Endodermal cell (in vitro differentiated cells): ENCODE data around the gene ERFL. TPM values are rescaled to one million over a fixed set of nuclear protein-coding genes. Genes with fewer than 3 reads are reported as not detected.

Experiments used
- DNase-seq: peaks from one replicate; pipeline ENCODE4 v3.0.0-alpha.2; 2017
- H3K27ac ChIP-seq: 2 replicates; pipeline ENCODE4 v1.5.1; 2013; ENCODE audit warnings: mild to moderate bottlenecking, low read depth, low read length, moderate library complexity
- H3K27me3 ChIP-seq: 2 replicates; pipeline ENCODE4 v1.6.1; 2013; ENCODE audit warnings: mild to moderate bottlenecking, low read length, moderate library complexity; ENCODE audit not compliant: insufficient read depth, control insufficient read depth, poor library complexity, severe bottlenecking
- H3K36me3 ChIP-seq: 2 replicates; pipeline ENCODE4 v1.7.0; 2013; ENCODE audit warnings: mild to moderate bottlenecking, low read length, moderate library complexity; ENCODE audit not compliant: control insufficient read depth, insufficient read depth
- H3K4me1 ChIP-seq: one replicate; pipeline ENCODE4 v1.7.0; 2013; ENCODE audit warnings: low read length; ENCODE audit not compliant: control insufficient read depth, insufficient read depth
- H3K4me3 ChIP-seq: 2 replicates; pipeline ENCODE4 v1.5.1; 2013; ENCODE audit warnings: mild to moderate bottlenecking, low read length, moderate library complexity
- H3K9ac ChIP-seq: 2 replicates; pipeline ENCODE4 v1.6.1; 2013; ENCODE audit warnings: mild to moderate bottlenecking, low read length, moderate library complexity; ENCODE audit not compliant: poor library complexity, severe bottlenecking; ENCODE audit errors: extremely low read depth
- H3K9me3 ChIP-seq: 2 replicates; pipeline ENCODE4 v1.6.1; 2013; ENCODE audit warnings: mild to moderate bottlenecking, low read length, moderate library complexity; ENCODE audit not compliant: control insufficient read depth
- H3K27ac Mint-ChIP-seq: 2 replicates; pipeline ENCODE4 v1.8.0; 2020; ENCODE audit warnings: mixed read lengths
- H3K27me3 Mint-ChIP-seq: 2 replicates; pipeline ENCODE4 v1.8.0; 2021; ENCODE audit warnings: mild to moderate bottlenecking, mixed read lengths; ENCODE audit not compliant: insufficient read depth
- H3K36me3 Mint-ChIP-seq: 2 replicates; pipeline ENCODE4 v1.8.0; 2020; ENCODE audit warnings: low read depth, mixed read lengths
- H3K4me1 Mint-ChIP-seq: 2 replicates; pipeline ENCODE4 v1.8.0; 2020; ENCODE audit warnings: mixed read lengths
- H3K4me3 Mint-ChIP-seq: 2 replicates; pipeline ENCODE4 v1.8.0; 2020; ENCODE audit warnings: mild to moderate bottlenecking, moderate library complexity, mixed read lengths
- H3K9me3 Mint-ChIP-seq: 2 replicates; pipeline ENCODE4 v1.8.0; 2020; ENCODE audit warnings: mild to moderate bottlenecking, mixed read lengths
- WGBS, 2 experiments: methylation state at CpG; one replicate each; pipeline versions ENCODE4 v1.1.5 to v1.1.7; 2013; ENCODE audit warnings: missing lambda C conversion rate in 2 of 2, mixed read lengths in 1 of 2; ENCODE audit not compliant: insufficient coverage in 1 of 2, insufficient read length in 1 of 2; 5-methylcytosine and 5-hydroxymethylcytosine counted together
- long read RNA-seq, 4 experiments: library from polyadenylated mRNA in 2 of 4; library from RNA in 1 of 4; library from capped mRNA in 1 of 4; stranded (forward) in 3 of 4; unstranded in 1 of 4; transcript quantifications; one replicate each; pipeline ENCODE4 v2.0.0, GENCODE V29; 2020 to 2021; ENCODE audit warnings: inconsistent platforms in 1 of 4
- polyA plus RNA-seq, 2 experiments: library from polyadenylated mRNA; stranded (reverse); fragments of 50-300 nt; gene quantifications; one replicate each; pipeline ENCODE4 v1.2.3, GENCODE V29; 2013
- total RNA-seq, 2 donors: library from RNA; stranded (reverse); fragmentation: NEBNext Ultra II Directional in 1 of 2; extraction: Animal tissue kit (Norgen Biotek cat#: 25700) in 1 of 2; gene quantifications; 2 replicates in 1 of 2; 3 replicates in 1 of 2; pipeline ENCODE4 v1.2.1, GENCODE V29; 2021
- TF ChIP-seq, protein P1 (sequence below): fragments of 200-600 bp; sonication (generic); conservative IDR thresholded peaks from 2 replicates; pipeline ENCODE4 v1.5.0; 2021; ENCODE audit warnings: antibody characterized with exemption, mild to moderate bottlenecking

The ERFL gene
- under 1 TPM; 0.13 to 0.53 TPM for total RNA-seq
- polyA plus RNA-seq (2013, experiment 1 of 2) = 0.25 TPM
- polyA plus RNA-seq (2013, experiment 2 of 2) = 0.29 TPM
- long read RNA-seq, experiment 1 = 0 reads
- long read RNA-seq, experiment 2 = 0 reads
- long read RNA-seq, experiment 3 = 0 reads
- long read RNA-seq, experiment 4 = 0 reads

DNA sequence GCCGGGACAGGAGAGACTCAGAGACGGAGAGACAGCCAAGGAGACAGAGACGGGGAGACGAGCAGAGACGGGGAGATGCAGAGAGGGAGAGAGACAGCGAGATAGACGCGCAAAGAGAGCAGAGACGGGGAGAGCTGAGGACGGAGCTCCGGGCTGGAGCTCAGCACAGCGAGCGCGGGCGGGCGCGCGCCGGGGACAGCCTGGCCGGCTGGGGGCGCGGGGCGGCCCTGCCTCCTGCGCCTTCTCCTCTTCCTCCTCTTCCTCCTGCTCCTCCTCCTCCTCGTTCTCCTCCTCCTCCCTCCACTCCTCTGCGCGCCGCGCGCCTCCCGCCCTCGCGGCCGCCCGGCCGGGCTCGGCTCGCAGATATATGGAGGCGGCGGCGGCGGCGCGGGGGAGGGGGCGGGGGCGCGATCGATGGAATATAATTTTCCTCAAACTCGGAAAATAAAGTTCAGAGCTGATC, at the start of gene ERFL:
TSS of gene ERFL (minus strand) at position 229 of the 463 bp plus-strand sequence. CDS start 15,530 bp downstream, outside the sequence.
- Mint-ChIP-seq H3K4me1 (peaks cover 20% of the 10 kb centered on the region), H3K9me3 (peaks cover 8% of the 10 kb centered on the region), H3K27me3 (peaks cover 53% of the 10 kb centered on the region), H3K36me3 (no peaks in the 10 kb centered on the region), H3K27ac (no peak within 1 kb of the TSS), H3K4me3 (no peak within 1 kb of the TSS)
- no peak within 1 kb of the TSS for H3K27ac ChIP-seq
- peaks cover 5% of the 10 kb centered on the region for H3K9me3 ChIP-seq
- DNase-seq = peak; percentile 64
- peak within 1 kb of the TSS; percentile 74 for H3K4me3 ChIP-seq
- no peak within 1 kb of the TSS for H3K9ac ChIP-seq
- H3K36me3 ChIP-seq = no peaks in the 10 kb centered on the region
- TF ChIP-seq, protein P1, sequence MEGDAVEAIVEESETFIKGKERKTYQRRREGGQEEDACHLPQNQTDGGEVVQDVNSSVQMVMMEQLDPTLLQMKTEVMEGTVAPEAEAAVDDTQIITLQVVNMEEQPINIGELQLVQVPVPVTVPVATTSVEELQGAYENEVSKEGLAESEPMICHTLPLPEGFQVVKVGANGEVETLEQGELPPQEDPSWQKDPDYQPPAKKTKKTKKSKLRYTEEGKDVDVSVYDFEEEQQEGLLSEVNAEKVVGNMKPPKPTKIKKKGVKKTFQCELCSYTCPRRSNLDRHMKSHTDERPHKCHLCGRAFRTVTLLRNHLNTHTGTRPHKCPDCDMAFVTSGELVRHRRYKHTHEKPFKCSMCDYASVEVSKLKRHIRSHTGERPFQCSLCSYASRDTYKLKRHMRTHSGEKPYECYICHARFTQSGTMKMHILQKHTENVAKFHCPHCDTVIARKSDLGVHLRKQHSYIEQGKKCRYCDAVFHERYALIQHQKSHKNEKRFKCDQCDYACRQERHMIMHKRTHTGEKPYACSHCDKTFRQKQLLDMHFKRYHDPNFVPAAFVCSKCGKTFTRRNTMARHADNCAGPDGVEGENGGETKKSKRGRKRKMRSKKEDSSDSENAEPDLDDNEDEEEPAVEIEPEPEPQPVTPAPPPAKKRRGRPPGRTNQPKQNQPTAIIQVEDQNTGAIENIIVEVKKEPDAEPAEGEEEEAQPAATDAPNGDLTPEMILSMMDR = no peak
- no peaks in the 10 kb centered on the region for H3K4me1 ChIP-seq
- 0% methylated on average over 15 to 46 of the region's 49 CpGs for WGBS, 2 experiments
- H3K27me3 ChIP-seq = peaks cover 97% of the 10 kb centered on the region

DNA sequence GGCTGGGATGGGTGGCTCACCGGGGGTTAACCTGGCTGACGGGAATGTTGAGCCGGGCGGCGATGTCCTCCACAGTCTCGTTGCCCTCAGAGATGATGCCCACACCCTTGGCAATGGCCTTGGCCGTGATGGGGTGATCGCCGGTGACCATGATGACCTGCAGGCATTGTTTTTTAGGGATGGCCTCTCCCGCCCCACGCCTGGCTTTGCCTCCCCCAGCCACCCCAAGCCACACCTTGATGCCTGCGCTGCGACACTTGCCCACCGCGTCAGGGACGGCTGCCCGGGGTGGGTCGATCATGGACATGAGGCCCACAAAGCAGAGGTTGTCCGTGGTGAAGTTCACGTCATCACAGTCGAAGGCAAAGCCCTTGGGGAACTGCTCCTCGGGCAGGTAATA, 49.7 kb upstream of the ERFL start:
- no peak overlapping the region for H3K27ac ChIP-seq
- no peak overlapping the region for H3K4me3 ChIP-seq
- no peaks in the 10 kb centered on the region for H3K27me3 Mint-ChIP-seq
- H3K36me3 Mint-ChIP-seq = no peaks in the 10 kb centered on the region
- TF ChIP-seq, protein P1 = no peak
- no peak overlapping the region for H3K27ac Mint-ChIP-seq
- 88 to 91% methylated on average over 17 to 22 of the region's 22 CpGs for WGBS, 2 experiments
- no peaks in the 10 kb centered on the region for H3K36me3 ChIP-seq
- H3K9me3 ChIP-seq = no peaks in the 10 kb centered on the region
- no peaks in the 10 kb centered on the region for H3K4me1 ChIP-seq
- no peaks in the 10 kb centered on the region for H3K27me3 ChIP-seq
- H3K9ac ChIP-seq = no peak overlapping the region
- no peaks in the 10 kb centered on the region for H3K9me3 Mint-ChIP-seq
- H3K4me1 Mint-ChIP-seq = no peaks in the 10 kb centered on the region
- DNase-seq = no peak
- no peak overlapping the region for H3K4me3 Mint-ChIP-seq

DNA sequence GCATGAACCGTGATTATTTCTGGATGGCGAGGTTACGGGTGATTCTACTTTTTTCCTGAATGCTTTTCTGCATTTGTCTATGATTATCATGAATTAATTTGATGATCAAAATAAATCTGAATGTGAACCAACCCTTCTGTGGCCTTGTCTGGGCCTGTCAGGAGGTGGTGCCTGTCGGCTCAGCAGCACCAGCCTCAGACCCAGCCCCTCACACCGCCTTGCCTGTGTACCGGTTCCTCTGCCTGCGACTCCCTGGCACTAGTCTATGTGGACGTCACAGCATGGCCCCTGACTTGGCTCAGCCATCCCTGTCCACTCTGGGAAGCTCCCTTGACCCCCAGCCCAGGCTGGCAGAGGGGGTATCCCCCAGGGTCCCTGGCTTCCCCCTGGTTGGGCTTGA, 46.4 kb upstream of the ERFL start:
- Mint-ChIP-seq H3K27ac (no peak overlapping the region), H3K36me3 (no peaks in the 10 kb centered on the region), H3K9me3 (no peaks in the 10 kb centered on the region), H3K4me1 (no peaks in the 10 kb centered on the region), H3K4me3 (no peak overlapping the region), H3K27me3 (no peaks in the 10 kb centered on the region)
- Histone ChIP-seq H3K4me1 (no peaks in the 10 kb centered on the region), H3K27ac (no peak overlapping the region), H3K27me3 (no peaks in the 10 kb centered on the region), H3K9ac (no peak overlapping the region), H3K36me3 (no peaks in the 10 kb centered on the region), H3K9me3 (no peaks in the 10 kb centered on the region), H3K4me3 (no peak overlapping the region)
- TF ChIP-seq, protein P1 = no peak
- WGBS, 2 experiments = 92 to 96% methylated on average over 7 to 8 of the region's 8 CpGs
- no peak for DNase-seq
